ENCODE data around the gene PTPRK. TPM values are rescaled to one million over a fixed set of nuclear protein-coding genes. Genes with fewer than 3 reads are reported as not detected.
"Not testable (repeated sequence)": the region's sequence is repeated elsewhere in the genome, so short reads cannot be mapped to it uniquely, and the experiment has no call there.

The PTPRK gene
- total RNA-seq, 2 donors from 2014 or later: 7.6 to 12.3 TPM

- no peak for ATAC-seq (replicated peaks)
- no peaks in the 10 kb centered on the region for H3K36me3 Mint-ChIP-seq (ENCODE audit: low read depth)
- no peaks in the 10 kb centered on the region for H3K9me3 Mint-ChIP-seq
- no peak overlapping the region for H3K27ac Mint-ChIP-seq
- no peak overlapping the region for H3K4me3 Mint-ChIP-seq
- H3K27me3 Mint-ChIP-seq: no peaks in the 10 kb centered on the region
- no peaks in the 10 kb centered on the region for H3K4me1 Mint-ChIP-seq
Observed at GRCh38 chr6:127990074-127990473, 530.3 kb downstream of the PTPRK start.

DNA sequence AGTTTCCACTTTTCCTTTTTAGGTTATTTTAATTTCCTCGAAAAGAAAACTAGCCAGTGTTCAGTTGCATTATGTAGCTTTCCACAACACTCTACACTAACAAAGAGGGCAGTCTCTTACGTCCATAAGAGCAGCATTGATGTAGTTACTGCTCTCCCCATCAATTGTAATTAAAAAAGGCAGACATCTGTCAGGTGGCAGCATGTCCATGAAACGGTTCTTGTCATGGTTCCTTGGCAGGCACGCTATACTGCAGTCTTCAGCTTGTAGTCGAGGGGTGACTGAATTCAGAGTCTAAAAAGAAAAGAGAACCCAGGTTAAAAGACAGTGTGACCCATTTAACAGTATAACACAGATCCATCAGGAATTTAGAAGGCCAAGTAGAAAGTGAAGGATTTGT is 539.4 kb downstream of the PTPRK start:
- Mint-ChIP-seq H3K27me3 (no peaks in the 10 kb centered on the region), H3K27ac (no peak overlapping the region), H3K4me3 (no peak overlapping the region), H3K9me3 (no peaks in the 10 kb centered on the region), H3K36me3 (ENCODE audit: low read depth) (no peaks in the 10 kb centered on the region), H3K4me1 (peaks cover 12% of the 10 kb centered on the region)
- no peak for ATAC-seq (replicated peaks)

DNA sequence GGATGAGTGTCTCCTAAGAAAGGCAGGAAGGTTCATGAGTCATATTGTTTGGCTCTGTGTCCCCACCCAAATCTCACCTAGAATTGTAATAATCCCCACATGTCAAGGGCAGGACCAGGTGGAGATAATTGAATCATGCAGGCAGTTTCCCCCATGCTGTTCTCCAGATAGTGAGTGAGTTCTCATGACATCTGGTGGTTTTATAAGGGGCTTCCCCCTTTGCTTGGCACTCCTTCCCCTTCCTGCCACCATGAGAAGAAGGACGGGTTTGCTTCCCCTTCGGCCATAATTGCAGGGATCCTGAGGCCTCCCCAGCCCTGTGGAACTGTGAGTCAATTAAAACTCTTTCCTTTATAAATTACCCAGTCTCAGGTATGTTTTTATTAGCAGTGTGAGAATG is 542.2 kb downstream of the PTPRK start:
- peak overlapping the region; percentile 12 for H3K4me3 Mint-ChIP-seq

DNA sequence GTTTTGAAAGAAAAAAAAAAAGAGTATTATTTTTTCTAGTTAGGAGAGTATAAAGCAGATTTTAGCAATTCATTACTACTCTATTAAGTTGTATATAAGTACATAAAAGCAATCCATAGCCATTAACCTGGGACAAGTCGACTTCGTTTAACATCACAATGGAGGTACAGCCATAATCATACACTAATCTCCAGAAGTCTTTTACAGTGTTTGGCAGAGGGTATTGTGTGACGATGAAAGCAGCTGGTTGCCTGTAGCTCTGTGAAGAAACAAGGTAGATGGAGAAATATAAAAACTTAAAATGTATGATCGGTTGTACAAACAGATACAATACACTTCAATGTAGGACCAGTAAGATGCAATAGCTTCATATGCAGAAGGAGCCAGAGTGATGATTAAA is 543.6 kb downstream of the PTPRK start:
- no peaks in the 10 kb centered on the region for H3K27me3 Mint-ChIP-seq
- no peak for ATAC-seq (replicated peaks)
- H3K4me3 Mint-ChIP-seq: no peak overlapping the region
- H3K36me3 Mint-ChIP-seq (ENCODE audit: low read depth): no peaks in the 10 kb centered on the region
- no peak overlapping the region for H3K27ac Mint-ChIP-seq
- H3K4me1 Mint-ChIP-seq: peaks cover 34% of the 10 kb centered on the region
- no peaks in the 10 kb centered on the region for H3K9me3 Mint-ChIP-seq

More for the DNA sequence above, 542.2 kb downstream of the PTPRK start:
- H3K9me3 Mint-ChIP-seq; H3K36me3 Mint-ChIP-seq (ENCODE audit: low read depth); H3K27ac Mint-ChIP-seq; H3K27me3 Mint-ChIP-seq: not testable (repeated sequence)
- peaks cover 23% of the 10 kb centered on the region for H3K4me1 Mint-ChIP-seq
- peak; percentile 85 for ATAC-seq (replicated peaks)

DNA sequence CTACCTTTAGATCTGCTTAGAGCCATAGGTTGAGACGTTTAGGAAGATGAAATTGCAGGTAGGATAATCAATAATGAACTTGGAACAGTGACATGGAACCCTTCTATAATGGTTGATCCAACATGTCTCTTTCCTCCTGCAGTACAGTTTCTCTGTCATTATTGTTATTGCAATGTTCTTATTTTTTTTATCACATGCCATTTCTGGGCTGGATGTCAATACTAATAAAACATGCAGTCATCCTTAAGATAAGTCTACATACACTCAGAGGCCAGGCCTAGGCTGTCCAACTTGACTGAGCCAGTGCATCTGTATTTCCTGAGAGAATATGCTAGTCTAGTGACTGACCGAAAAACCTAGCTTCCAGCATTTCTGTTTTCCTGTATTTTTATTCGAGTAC is 544.3 kb downstream of the PTPRK start:
- H3K4me3 Mint-ChIP-seq: no peak overlapping the region
- H3K27me3 Mint-ChIP-seq: no peaks in the 10 kb centered on the region
- no peaks in the 10 kb centered on the region for H3K9me3 Mint-ChIP-seq
- H3K4me1 Mint-ChIP-seq: peaks cover 35% of the 10 kb centered on the region
- H3K27ac Mint-ChIP-seq: no peak overlapping the region
- ATAC-seq (replicated peaks): no peak
- no peaks in the 10 kb centered on the region for H3K36me3 Mint-ChIP-seq (ENCODE audit: low read depth)

GRCh38 chr6:127972815-127973214 is 547.6 kb downstream of the PTPRK start:
- peak overlapping the region; percentile 85 for H3K27ac Mint-ChIP-seq
- H3K9me3 Mint-ChIP-seq: no peaks in the 10 kb centered on the region
- no peaks in the 10 kb centered on the region for H3K36me3 Mint-ChIP-seq (ENCODE audit: low read depth)
- H3K4me3 Mint-ChIP-seq: peak overlapping the region; percentile 77
- peaks cover 36% of the 10 kb centered on the region for H3K4me1 Mint-ChIP-seq
- ATAC-seq (replicated peaks): peak; percentile 71
- H3K27me3 Mint-ChIP-seq: no peaks in the 10 kb centered on the region

DNA sequence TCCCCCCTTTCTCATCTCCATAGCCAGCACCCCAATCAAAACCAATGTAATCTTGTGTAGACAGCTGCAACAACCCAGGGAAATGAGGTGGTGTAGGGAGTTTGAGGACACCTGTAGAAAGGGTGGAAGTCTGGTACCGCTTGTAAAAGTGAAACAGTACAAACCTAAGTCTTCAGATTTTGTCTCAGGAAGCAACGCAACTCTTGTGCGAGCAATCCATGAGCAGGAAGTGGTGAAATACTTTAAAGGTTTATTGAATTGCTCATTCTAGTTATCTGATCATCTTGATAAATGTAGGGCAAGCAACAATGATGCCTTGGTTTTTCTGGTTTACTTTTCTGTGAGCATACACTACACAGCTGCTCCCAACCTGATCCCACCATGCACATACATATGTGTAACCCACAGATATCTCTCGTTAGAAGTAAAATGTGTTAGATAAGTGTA is 548.4 kb downstream of the PTPRK start:
- Mint-ChIP-seq H3K27ac (peak overlapping the region; percentile 85), H3K27me3 (no peaks in the 10 kb centered on the region), H3K36me3 (ENCODE audit: low read depth) (no peaks in the 10 kb centered on the region), H3K4me1 (peaks cover 37% of the 10 kb centered on the region), H3K4me3 (peak overlapping the region; percentile 77), H3K9me3 (no peaks in the 10 kb centered on the region)
- peak; percentile 83 for ATAC-seq (replicated peaks)

DNA sequence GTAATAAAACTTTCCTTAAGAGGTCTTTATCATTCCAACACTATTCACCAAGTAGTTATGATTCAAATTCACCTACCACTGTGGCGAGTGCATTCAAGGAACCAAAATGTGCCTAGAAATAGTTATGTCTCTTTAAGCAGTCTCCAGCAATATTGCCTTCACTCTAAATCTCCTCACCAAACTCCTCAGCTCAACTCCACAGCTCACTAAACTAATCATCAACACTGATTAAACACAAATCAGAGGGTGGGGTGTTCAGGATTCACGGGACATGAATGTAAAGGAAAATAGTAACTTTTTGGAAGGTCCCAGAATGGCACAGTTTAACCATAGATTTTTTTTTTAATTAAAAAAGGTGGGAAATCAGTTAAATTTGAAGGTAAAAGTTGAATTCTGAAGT is 549.0 kb downstream of the PTPRK start:
- Mint-ChIP-seq H3K4me1 (peaks cover 37% of the 10 kb centered on the region), H3K27me3 (no peaks in the 10 kb centered on the region), H3K27ac (peak overlapping the region; percentile 85), H3K9me3 (no peaks in the 10 kb centered on the region), H3K4me3 (peak overlapping the region; percentile 77), H3K36me3 (ENCODE audit: low read depth) (no peaks in the 10 kb centered on the region)
- no peak for ATAC-seq (replicated peaks)

GRCh38 chr6:127969701-127970100 is 550.7 kb downstream of the PTPRK start:
- Mint-ChIP-seq H3K4me3 (peak overlapping the region; percentile 66), H3K27me3 (no peaks in the 10 kb centered on the region), H3K4me1 (peaks cover 37% of the 10 kb centered on the region), H3K9me3 (no peaks in the 10 kb centered on the region), H3K27ac (peak overlapping the region; percentile 70), H3K36me3 (ENCODE audit: low read depth) (no peaks in the 10 kb centered on the region)
- ATAC-seq (replicated peaks): no peak

- Mint-ChIP-seq H3K27me3 (no peaks in the 10 kb centered on the region), H3K4me1 (peaks cover 26% of the 10 kb centered on the region), H3K9me3 (no peaks in the 10 kb centered on the region), H3K36me3 (ENCODE audit: low read depth) (no peaks in the 10 kb centered on the region), H3K27ac (peak overlapping the region; percentile 62), H3K4me3 (peak overlapping the region; percentile 45)
- no peak for ATAC-seq (replicated peaks)
Observed at GRCh38 chr6:127968394-127968793, 552.0 kb downstream of the PTPRK start.

DNA sequence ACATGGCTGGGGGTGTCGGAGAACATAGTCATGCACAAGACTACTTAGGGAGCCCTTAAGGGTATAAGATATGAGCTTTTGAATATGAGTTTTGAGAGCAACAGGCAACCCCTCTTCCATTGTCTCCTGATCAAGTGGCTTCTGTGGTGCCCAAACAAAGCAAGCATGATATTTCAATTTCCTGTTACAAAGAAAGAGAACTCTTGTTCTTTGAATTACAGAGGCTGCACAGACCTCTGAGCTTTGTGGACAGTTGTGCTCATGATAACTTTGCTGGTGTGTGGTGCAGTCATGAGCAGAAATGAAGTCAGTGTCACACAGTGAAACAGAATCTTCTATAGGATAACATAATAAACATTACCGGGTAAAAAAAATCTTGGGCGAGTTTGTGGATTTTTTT is 552.7 kb downstream of the PTPRK start:
- Mint-ChIP-seq H3K27ac (peak overlapping the region; percentile 62), H3K9me3 (no peaks in the 10 kb centered on the region), H3K36me3 (ENCODE audit: low read depth) (no peaks in the 10 kb centered on the region), H3K4me1 (peaks cover 21% of the 10 kb centered on the region), H3K27me3 (no peaks in the 10 kb centered on the region), H3K4me3 (peak overlapping the region; percentile 45)
- ATAC-seq (replicated peaks): peak; percentile 20

DNA sequence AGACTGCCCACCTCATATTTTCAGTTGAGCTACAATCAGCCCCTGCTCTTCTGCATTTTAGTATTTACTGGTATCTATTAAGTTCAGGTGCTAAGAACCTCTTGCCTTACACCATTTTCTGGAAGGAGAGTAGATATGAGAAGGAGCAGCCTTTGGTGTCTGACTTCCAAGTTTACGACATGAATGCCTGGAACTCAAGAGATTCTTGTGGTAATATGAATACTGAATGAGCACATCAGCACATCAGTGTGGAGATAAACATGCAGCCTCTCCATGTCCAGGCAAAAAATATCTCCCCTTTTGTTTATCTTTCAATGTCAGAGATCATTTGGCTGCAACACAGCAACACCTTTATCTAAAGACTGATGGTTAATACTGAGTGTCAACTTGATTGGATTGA is 553.8 kb downstream of the PTPRK start:
- peaks cover 14% of the 10 kb centered on the region for H3K4me1 Mint-ChIP-seq
- H3K9me3 Mint-ChIP-seq: no peaks in the 10 kb centered on the region
- no peaks in the 10 kb centered on the region for H3K27me3 Mint-ChIP-seq
- no peaks in the 10 kb centered on the region for H3K36me3 Mint-ChIP-seq (ENCODE audit: low read depth)
- H3K4me3 Mint-ChIP-seq: no peak overlapping the region
- H3K27ac Mint-ChIP-seq: peak overlapping the region; percentile 25
- ATAC-seq (replicated peaks): no peak

- Mint-ChIP-seq H3K36me3 (ENCODE audit: low read depth) (no peaks in the 10 kb centered on the region), H3K27ac (no peak overlapping the region), H3K9me3 (no peaks in the 10 kb centered on the region), H3K4me3 (no peak overlapping the region), H3K27me3 (no peaks in the 10 kb centered on the region), H3K4me1 (peaks cover 9% of the 10 kb centered on the region)
- no peak for ATAC-seq (replicated peaks)
Observed at GRCh38 chr6:127963495-127963894, 556.9 kb downstream of the PTPRK start.

GRCh38 chr6:127959869-127960268 is 560.5 kb downstream of the PTPRK start:
- no peaks in the 10 kb centered on the region for H3K27me3 Mint-ChIP-seq
- H3K36me3 Mint-ChIP-seq (ENCODE audit: low read depth): no peaks in the 10 kb centered on the region
- peaks cover 3% of the 10 kb centered on the region for H3K9me3 Mint-ChIP-seq
- H3K4me1 Mint-ChIP-seq: peaks cover 9% of the 10 kb centered on the region
- no peak overlapping the region for H3K27ac Mint-ChIP-seq
- H3K4me3 Mint-ChIP-seq: no peak overlapping the region
- no peak for ATAC-seq (replicated peaks)

GRCh38 chr6:127956956-127957355 is 563.4 kb downstream of the PTPRK start:
- Mint-ChIP-seq H3K27me3 (no peaks in the 10 kb centered on the region), H3K36me3 (ENCODE audit: low read depth) (no peaks in the 10 kb centered on the region), H3K4me3 (no peak overlapping the region), H3K9me3 (peaks cover 4% of the 10 kb centered on the region), H3K4me1 (peaks cover 11% of the 10 kb centered on the region), H3K27ac (no peak overlapping the region)
- ATAC-seq (replicated peaks): no peak

- Mint-ChIP-seq H3K4me3 (no peak overlapping the region), H3K4me1 (peaks cover 17% of the 10 kb centered on the region), H3K36me3 (ENCODE audit: low read depth) (no peaks in the 10 kb centered on the region), H3K27ac (no peak overlapping the region), H3K9me3 (peaks cover 6% of the 10 kb centered on the region), H3K27me3 (no peaks in the 10 kb centered on the region)
- ATAC-seq (replicated peaks): peak; percentile 57
Observed at GRCh38 chr6:127956260-127956888, 564.0 kb downstream of the PTPRK start.

All from activated T-helper 17 cell treated with anti-CD3 and anti-CD28 coated beads, Interleukin-2, amount 50 U/mL, for 72 hours (primary cell).